SKM-1 treated with dmso at 0.1 percent for 144 hours (cell line): ENCODE measurements around the gene ASTN2.
"Not testable (repeated sequence)": the region's sequence is repeated elsewhere in the genome, so short reads cannot be mapped to it uniquely, and the experiment has no call there.

Source experiments
- DNase-seq: peaks from one replicate; lab custom pipeline; 2025; ENCODE audit not compliant: unreplicated experiment; lab: John Stamatoyannopoulos, UW

ASTN2 gene

GRCh38 chr9:116935149-116935897 lies 479.5 kb downstream of the ASTN2 start:
- no peak for DNase-seq

DNA sequence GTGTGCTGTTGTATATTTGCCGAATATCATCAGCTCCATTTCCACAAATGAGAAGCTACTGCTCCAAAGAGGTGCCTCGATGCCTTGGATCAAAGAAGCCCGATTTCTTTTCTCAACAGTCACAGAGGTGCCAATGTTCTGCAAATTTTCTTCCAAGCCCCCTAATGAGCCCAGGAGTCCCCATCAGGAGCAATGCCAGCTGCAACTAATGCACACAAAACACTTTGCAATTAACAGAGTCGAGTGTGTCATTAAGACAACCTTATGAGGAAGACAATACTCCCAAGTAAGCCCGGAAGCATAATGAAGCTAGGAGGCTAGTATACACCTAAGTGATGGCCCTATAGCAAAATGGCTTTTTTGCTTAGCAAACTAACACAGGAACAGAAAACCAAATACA lies 480.7 kb downstream of the ASTN2 start:
- DNase-seq = no peak

- no peak for DNase-seq
Observed at GRCh38 chr9:116933251-116933650, 481.6 kb downstream of the ASTN2 start.

DNA sequence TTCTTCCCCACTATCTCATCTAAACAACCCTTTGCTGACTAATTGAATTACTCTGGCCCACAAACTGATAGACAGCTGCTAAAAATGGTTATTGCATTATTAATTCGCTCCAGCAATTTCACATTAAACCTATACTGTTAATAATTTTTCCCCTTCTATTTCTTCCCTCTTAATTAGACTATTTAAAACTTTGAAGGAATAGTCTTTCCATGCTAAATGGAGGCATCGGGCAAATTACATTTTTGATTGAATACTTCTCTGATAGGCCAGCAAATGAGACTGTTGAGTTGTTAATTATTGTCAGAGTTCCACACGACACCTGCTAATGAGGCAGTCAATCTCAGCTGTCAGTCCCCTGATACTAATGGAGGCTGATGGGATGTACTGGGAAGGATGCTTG lies 485.2 kb downstream of the ASTN2 start:
- DNase-seq = no peak

DNA sequence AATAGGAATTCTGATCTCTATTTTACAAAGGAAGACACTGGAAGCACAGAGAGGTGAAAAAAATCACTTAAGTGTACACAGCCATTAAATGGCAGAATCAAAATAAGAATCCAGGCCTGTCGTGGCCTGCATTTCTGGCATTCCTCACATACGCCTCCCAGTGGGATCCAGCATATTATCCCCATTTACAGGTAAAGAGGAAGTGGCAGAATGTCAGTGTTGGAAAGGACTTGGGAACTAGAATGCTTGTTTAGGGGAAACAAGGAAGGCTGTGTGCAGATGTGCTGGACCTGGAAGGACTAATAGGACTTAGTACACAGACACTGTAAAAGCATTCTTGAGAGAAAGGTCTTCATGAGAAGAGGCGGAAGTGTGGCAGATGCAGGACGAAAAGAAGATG lies 486.0 kb downstream of the ASTN2 start:
- no peak for DNase-seq

DNA sequence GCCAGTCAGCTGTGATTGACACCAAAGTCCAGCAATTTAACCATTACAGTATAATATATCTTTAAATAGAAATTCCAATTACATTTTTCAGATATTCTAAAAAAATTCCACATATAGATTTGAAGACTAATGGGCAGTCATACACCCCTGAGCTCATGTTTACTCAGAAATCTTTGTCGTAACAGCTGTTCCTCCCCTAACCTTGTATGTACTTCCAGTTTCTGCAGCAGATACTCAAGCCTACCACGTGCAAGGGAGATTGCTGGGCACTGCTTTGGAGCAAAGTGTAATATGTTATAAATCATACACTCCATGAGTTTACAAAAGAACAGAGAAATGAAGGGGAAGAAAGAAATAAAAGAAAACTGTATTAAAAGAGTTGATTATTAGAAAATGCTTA lies 486.6 kb downstream of the ASTN2 start:
- no peak for DNase-seq

DNA sequence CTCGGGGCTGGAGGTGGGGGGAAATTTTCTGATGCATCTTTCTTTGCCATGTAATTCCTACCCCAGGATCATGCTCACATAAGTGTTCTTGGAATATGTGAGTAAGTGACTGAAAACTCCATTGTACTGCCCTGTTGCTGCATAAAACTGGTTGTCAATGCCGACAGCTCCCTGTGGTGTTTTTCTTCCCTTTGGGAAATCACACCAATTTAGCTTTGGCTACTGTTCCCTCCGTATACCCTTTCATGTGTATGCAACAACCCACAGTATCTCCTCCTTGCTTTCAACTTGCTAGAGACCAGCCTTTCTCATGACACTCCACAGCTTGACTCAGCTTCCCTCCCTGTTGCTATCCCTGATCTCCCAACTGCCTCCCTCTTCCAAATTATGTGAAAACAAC lies 487.1 kb downstream of the ASTN2 start:
- DNase-seq = no peak

DNA sequence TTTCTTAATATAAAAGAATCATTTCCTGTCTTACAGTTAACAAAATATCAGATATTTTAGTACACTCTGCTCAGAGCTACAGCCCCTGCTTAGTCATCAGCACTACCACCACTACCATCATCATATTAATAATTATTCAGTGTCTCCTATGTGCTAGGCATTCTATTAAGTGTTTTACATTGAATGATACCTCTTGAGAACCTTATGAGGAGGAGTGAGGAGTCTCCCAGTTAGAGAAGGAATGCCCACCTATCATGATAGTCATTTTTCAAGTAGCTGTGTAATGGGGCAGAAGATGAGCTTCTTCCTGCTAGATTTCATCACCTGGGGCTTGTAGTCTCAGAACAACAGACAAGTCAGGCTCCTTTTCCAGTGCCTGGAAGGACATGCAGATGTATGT lies 489.7 kb downstream of the ASTN2 start:
- no peak for DNase-seq

- DNase-seq = no peak
Observed at GRCh38 chr9:116924462-116925110, 490.3 kb downstream of the ASTN2 start.

- DNase-seq = not testable (repeated sequence)
Observed at GRCh38 chr9:116917895-116918508, 496.9 kb downstream of the ASTN2 start.

- DNase-seq = no peak
Observed at GRCh38 chr9:116913536-116913935, 501.3 kb downstream of the ASTN2 start.

DNA sequence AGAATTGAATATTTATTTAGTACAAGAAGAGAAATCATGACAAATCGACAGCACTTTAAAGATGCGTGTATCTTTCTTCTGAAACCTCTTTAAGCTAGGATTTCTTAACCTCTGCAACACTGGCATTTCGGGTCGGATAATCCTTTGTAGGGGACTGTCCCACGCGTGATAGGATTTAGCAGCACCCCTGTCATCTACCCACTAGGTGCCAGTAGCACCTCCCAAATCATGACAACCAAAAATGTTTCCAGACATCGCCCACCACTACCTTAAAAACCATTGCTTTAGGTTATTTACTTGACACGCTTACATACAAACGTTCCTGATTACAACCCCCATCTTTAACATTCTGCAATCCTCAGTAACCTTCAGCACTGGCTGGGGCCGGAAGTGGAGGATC lies 504.7 kb downstream of the ASTN2 start:
- no peak for DNase-seq

GRCh38 chr9:116907989-116908388 lies 506.9 kb downstream of the ASTN2 start:
- DNase-seq = no peak

DNA sequence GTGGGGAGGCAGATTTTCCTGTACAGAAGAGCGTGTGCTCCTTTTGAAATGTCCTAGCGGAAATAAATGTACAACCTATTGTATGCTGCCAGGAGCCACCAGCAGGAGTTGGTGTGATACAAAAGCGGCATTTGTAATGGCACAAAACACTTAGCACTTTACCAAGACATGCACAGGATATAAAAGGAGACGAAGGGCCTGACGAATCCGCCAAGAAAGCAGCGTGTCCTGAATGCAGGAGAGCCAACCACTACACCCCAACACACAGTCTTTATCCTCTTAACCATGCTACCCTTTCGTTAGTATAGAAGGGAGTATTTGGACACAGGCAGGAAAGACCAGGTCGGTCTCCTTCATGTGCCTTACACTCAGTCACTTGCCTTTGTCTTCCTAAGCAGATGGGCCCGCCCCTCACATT lies 509.7 kb downstream of the ASTN2 start:
- no peak for DNase-seq

- DNase-seq = no peak
Observed at GRCh38 chr9:116904165-116904564, 510.7 kb downstream of the ASTN2 start.

DNA sequence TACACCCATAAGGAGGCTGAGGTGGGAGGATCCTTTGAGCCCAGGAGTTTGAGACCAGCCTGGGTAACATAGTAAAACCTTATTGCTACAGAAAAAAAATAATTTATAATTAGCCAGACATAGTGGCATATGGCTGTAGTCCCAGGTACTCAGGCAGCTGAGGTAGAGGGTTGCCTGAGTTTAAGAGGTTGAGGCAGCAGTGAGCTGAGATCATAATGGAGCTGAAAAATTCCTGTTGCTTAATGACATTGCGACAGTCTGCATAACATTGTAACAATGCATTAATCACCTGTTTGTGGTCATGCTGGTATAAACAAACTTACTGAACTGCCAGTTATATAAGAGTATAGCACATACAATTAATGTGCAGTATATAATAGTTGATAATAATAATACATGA lies 513.6 kb downstream of the ASTN2 start:
- no peak for DNase-seq

DNA sequence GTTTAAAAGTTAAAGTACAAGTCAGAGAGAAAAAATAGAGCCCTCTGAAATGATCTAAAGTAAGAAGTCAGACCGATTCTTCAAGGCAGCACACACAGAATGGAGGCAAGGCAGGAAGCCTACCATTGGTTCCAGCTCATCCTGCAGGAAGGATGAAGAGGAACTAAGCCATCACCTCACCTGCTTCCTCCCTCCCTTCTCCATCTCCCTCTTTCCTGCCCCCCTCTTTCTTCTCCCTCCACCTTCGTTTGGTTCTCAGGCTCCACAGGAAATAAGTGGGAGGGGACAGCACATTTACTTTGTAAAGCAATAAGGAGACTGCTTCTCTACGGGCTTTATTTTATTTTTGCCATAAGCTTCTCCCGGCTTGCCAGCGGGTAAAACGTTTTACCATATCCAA lies 514.3 kb downstream of the ASTN2 start:
- DNase-seq = no peak

DNA sequence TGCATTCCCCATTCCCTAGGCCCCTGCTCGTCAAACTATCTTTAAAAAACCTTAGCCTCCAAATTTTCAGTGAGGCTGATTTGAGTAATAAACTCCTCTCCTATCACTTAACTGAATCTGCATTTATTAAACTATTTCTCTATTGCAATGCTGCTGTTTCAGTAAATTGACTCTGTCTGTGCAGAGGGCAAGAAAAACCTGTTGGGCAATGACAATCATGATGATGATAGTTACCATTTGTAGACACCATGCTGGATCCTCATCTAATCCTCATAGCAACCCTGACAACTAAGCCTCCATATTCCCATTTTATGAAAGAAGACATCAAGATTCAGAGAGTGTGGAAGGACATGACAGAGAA lies 514.9 kb downstream of the ASTN2 start:
- DNase-seq = no peak

DNA sequence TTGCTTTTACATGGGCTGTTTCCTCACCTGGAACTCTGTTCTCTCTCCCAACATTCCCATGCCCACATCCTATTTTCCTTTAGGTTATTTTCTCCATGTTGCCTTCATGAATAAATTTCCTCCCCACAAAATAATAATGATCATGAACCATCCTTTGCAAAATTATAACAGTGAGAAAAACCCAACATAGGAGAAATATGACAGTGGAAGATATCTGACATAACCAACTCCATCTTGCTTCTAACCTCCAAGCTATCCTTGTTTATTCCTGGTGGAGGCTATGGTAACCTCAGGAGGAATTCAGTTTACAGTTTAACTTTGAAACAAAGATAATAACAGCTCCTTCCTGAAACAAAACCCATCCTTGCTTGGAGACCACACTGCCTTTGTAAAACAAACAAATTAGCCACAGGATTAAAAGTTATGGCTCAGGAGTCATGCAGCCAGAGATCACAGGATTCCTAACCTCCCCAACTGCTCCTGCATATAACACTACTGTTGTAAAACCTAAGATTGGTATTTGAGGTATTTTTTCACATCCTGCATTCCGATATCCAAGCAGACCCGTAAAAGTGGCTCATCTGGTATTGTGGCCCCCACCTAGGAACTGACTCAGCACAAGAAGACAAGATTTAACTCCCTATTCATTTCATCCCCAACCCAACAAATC lies 515.4 kb downstream of the ASTN2 start:
- DNase-seq = no peak

- DNase-seq = not testable (repeated sequence)
Observed at GRCh38 chr9:116898131-116898530, 516.7 kb downstream of the ASTN2 start.

- DNase-seq = no peak
Observed at GRCh38 chr9:116897201-116897600, 517.7 kb downstream of the ASTN2 start.

- DNase-seq = no peak
Observed at GRCh38 chr9:116895961-116896360, 518.9 kb downstream of the ASTN2 start.
